Fibroblast of lung (primary cell): ENCODE results near the gene ZC3H12A.
"Not testable (repeated sequence)": the region's sequence is repeated elsewhere in the genome, so short reads cannot be mapped to it uniquely, and the experiment has no call there.

Source experiments
- EZH2 ChIP-seq: IDR thresholded peaks from 2 replicates; pipeline ENCODE4 v1.5.1; 2012; ENCODE audit warnings: low read length, control low read depth, mild to moderate bottlenecking; ENCODE audit errors: missing control alignments
- TF ChIP-seq, protein P1 (sequence below), 2 donors: IDR thresholded peaks in 1 of 2; conservative IDR thresholded peaks in 1 of 2; 1 replicate in 1 of 2; 2 replicates in 1 of 2; pipeline ENCODE4 v1.5.1; 2011 to 2012; ENCODE audit warnings: low read length in 2 of 2, control low read depth in 1 of 2, inconsistent platforms in 1 of 2, low read depth in 1 of 2, mild to moderate bottlenecking in 1 of 2

DNA sequence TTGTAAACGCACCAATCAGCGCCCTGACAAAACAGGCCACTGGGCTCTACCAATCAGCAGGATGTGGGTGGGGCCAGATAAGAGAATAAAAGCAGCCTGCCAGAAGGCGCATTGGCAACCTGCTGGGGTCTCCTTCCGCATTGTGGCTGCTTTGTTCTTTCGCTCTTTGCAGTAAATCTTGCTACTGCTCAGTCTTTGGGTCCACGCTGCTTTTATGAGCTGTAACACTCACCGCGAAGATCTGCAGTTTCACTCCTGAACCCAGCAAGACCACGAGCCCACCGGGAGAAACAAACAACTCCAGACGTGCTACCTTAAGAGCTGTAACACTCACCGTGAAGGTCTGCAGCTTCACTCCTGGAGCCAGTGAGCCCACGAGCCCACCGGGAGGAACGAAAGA is 44.5 kb downstream of the ZC3H12A start:
- TF ChIP-seq EZH2, result not testable (repeated sequence)
- TF ChIP-seq, protein P1, sequence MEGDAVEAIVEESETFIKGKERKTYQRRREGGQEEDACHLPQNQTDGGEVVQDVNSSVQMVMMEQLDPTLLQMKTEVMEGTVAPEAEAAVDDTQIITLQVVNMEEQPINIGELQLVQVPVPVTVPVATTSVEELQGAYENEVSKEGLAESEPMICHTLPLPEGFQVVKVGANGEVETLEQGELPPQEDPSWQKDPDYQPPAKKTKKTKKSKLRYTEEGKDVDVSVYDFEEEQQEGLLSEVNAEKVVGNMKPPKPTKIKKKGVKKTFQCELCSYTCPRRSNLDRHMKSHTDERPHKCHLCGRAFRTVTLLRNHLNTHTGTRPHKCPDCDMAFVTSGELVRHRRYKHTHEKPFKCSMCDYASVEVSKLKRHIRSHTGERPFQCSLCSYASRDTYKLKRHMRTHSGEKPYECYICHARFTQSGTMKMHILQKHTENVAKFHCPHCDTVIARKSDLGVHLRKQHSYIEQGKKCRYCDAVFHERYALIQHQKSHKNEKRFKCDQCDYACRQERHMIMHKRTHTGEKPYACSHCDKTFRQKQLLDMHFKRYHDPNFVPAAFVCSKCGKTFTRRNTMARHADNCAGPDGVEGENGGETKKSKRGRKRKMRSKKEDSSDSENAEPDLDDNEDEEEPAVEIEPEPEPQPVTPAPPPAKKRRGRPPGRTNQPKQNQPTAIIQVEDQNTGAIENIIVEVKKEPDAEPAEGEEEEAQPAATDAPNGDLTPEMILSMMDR (conservative IDR thresholded peaks at IDR 0.05 in 1 of 2, IDR thresholded peaks at IDR 0.05 in 1 of 2; ENCODE audit: low read depth in 1 of 2, low read length in 2 of 2), result not testable (repeated sequence)
